Umbilical cord (tissue), 2 donors: ENCODE measurements around the gene EEF1AKMT4. TPM values are rescaled to one million over a fixed set of nuclear protein-coding genes. Genes with fewer than 3 reads are reported as not detected.
A peak's percentile ranks its signal among the peaks of the same experiment; 100 is the strongest.

Experiments used
- DNase-seq: peaks from one replicate; pipeline ENCODE4 v3.0.0-alpha.2; 2015; ENCODE audit warnings: low spot score
- total RNA-seq: library from RNA; depleted of rRNA; stranded (reverse); fragments of >200 nt; gene quantifications from one replicate; pipeline ENCODE4 v1.2.3, GENCODE V29; 2014; ENCODE audit warnings: low replicate concordance; ENCODE audit not compliant: insufficient read depth

EEF1AKMT4 gene
- total RNA-seq, 1 donor from 2014 or later = not detected

- no peak for DNase-seq
Observed at GRCh38 chr3:184235381-184236032, 14.0 kb upstream of the EEF1AKMT4 start.

DNA sequence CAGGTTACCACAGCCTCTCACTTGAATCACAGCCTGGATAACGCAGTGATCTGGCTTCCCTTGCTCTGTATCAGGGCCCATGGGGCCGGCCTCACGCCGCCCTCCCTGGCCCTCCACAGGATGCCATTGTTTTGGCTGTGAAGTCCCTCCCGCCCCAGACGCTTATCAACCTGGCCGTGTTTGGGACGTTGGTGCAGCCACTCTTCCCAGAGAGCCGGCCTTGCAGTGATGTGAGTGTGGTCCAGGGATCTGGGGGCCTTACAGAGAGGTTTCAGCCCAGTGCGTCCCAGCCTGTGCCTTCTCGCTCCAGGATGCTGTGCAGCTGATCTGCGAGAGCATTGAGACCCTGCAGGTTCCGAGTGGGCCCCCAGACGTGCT lies 13.4 kb upstream of the EEF1AKMT4 start:
- DNase-seq = no peak

GRCh38 chr3:184236636-184237035 lies 12.8 kb upstream of the EEF1AKMT4 start:
- DNase-seq = no peak

DNA sequence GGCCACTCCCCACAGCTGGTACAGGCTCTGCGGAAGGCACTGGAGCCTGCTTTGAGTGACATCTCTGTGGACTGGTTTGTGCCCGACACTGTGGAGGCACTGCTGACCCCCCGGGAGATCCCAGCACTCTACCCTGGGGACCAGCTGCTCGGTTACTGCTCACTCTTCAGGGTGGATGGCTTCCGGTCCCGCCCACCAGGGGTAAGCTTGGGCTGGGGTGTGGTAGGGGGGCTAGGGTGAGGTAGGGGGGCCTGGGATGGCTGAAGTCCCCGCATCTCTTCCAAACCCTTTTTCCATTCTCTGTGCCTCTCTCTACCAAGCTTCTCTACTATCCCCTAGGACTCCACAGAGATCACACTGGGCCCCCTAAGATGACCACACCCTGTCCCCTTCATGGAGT lies 12.3 kb upstream of the EEF1AKMT4 start:
- DNase-seq = no peak

DNA sequence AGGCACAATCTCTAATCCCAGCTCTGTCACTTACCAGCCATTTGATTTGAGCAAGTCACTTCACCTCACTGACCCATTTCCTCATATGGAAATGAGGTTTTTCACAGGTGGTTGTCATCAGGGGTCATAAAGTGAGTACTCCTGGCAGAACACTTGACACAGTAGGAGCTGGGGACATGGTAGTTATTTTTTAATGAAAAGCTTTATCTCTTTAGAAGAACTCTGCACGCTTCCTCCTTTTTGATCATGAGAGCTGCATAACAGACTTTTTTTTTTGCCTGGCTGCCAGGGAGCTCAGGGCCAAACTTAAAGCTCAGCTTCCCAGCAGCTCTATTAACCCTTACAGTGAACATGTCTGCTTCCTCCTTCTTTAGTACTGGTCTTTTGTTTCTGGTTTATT lies 11.7 kb upstream of the EEF1AKMT4 start:
- DNase-seq = no peak

DNA sequence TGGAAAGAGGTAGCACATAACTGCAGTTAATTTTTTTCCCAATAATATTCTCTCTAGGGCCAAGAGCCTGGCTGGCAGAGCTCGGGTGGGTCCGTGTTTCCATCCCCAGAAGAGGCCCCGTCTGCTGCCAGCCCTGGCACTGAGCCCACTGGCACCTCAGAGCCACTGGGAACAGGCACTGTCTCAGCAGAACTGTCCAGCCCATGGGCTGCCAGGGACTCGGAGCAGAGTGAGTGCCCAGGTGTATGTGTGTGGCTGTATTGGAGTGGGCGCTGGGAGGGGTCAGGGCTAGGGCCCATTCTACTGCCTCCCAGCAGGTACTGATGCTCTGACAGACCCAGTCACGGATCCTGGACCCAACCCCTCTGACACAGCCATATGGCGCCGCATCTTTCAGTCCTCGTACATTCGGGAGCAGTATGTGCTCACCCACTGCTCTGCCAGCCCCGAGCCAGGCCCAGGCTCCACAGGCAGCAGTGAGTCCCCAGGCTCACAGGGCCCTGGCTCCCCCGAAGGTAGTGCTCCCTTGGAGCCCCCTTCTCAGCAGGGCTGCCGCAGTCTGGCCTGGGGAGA lies 11.1 kb upstream of the EEF1AKMT4 start:
- no peak for DNase-seq

- DNase-seq = no peak
Observed at GRCh38 chr3:184239221-184239620, 10.3 kb upstream of the EEF1AKMT4 start.

DNA sequence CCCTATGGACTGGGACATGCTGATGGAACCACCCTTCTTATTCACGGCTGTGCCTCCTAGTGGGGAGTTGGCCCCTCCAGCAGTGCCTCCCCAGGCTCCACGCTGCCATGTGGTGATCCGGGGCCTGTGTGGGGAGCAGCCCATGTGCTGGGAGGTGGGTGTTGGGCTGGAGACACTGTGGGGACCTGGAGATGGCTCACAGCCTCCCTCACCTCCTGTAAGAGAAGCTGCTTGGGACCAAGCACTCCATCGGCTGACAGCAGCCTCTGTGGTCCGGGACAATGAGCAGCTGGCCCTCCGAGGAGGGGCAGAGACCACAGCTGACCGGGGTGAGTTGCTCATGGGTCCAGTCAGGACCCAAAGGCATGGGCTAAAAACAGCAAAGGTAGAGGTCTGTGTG lies 9.8 kb upstream of the EEF1AKMT4 start:
- no peak for DNase-seq

GRCh38 chr3:184240384-184241140 lies 8.9 kb upstream of the EEF1AKMT4 start:
- DNase-seq = peak; percentile 52

GRCh38 chr3:184241141-184241446 lies 8.4 kb upstream of the EEF1AKMT4 start:
- DNase-seq = no peak

- peak; percentile 15 for DNase-seq
Observed at GRCh38 chr3:184241447-184242296, 7.8 kb upstream of the EEF1AKMT4 start.

DNA sequence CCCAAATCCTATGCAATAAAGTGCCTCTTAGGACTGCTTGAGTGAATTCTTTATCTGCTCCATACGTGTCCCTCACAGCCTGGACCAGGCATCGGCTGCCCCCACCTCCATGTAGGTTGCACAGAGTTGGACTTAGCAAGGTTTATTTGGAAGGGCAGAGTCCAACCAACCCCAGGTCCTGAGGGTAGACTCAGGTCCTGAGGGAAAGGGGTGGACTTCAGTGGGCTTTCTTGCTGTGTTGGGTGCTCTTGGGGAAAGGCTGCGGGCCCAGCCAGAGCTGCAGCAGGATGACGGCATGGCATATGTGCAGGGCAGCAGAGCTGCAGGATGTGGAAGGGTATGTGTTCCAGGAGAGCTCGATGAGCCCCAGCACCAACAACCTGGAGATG lies 7.2 kb upstream of the EEF1AKMT4 start:
- no peak for DNase-seq

DNA sequence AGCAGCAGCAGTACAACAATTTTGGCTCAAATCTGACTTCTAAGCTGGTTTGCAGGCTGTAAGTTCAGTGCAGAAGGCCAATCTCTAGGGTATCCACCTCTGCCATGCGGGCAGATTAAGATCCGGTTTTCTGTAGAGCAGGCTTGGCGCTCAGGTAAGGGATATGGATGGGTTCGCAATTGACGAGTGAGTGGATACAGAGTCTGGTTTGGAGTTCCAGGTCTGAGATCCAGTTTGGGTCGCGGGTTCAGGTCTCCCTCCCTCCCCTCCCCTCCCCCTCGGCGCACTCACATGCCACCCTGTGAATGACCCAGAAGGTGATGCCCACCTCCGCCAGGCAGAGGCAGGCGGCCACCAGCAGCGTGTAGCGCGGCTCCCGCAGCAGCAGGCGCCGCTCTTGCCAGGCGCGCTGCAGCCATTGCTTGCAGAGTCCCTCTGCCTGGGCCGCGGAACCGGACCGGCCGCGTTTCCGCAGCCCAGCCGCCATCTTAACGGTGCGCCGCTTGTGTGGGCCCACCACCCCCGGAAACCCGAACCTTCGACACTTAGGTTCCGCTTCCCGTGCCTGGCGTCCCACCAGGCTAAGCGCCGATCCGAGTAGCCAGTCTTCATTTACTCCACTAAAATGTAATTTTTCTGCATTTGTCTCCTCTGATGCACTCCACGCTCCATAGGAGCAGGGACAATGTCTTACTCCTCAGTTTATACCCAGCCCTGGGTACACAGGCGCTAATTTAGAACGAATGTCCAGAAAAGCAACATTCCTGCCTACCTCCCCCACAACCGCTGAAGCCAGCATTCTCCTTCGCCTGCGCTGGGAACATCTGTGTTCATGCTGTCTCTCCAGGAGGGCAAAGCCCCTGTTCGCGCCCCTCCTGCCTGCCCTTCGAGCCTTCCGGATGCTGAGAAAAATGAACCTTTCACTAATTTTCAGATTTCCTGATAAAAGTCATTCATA lies 739 bp upstream of the EEF1AKMT4 start, which contains the start of gene ALG3:
ALG3 (minus strand) TSS at position 509 of the 958 bp plus-strand sequence; CDS start at position 487, 22 bp downstream.
- DNase-seq = peak; percentile 85

- DNase-seq = peak; percentile 86
Observed at GRCh38 chr3:184250167-184250828, 826 bp downstream of the EEF1AKMT4 start.

DNA sequence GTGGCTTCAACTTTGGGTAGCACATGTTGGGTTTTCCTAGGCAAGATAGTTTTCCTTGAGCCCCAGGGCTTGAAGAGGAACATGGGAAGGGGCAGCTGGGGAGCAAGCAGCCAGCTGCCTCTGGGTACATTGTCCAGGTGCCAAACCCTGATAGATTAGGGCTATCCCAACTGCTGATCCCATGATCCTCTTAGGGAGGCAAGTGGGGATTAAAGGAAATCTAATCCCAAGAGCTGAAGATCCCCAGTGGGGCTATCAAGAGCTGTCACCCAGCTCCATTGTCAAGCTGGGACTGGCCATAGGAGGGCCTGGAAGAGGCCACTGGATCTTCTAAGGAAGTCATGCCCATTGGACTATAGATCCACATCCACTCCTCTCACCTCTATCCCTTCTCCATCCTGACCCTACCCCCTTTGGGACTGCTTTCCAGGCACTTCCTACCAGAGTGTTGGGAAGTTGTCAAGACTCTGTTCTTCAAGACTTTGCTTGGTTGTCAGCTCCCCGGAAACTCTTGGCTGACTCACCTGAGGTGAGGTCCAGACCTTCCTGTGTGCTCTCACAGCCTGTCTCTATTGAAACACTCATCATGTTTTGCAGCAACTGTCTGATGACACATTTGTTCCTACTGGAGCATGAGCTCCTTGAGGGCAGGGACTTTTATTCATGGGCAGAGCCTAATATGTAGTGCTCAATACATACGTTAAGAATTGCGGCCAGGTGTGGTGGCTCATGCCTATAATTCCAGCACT lies 6.0 kb downstream of the EEF1AKMT4 start:
- DNase-seq = no peak

DNA sequence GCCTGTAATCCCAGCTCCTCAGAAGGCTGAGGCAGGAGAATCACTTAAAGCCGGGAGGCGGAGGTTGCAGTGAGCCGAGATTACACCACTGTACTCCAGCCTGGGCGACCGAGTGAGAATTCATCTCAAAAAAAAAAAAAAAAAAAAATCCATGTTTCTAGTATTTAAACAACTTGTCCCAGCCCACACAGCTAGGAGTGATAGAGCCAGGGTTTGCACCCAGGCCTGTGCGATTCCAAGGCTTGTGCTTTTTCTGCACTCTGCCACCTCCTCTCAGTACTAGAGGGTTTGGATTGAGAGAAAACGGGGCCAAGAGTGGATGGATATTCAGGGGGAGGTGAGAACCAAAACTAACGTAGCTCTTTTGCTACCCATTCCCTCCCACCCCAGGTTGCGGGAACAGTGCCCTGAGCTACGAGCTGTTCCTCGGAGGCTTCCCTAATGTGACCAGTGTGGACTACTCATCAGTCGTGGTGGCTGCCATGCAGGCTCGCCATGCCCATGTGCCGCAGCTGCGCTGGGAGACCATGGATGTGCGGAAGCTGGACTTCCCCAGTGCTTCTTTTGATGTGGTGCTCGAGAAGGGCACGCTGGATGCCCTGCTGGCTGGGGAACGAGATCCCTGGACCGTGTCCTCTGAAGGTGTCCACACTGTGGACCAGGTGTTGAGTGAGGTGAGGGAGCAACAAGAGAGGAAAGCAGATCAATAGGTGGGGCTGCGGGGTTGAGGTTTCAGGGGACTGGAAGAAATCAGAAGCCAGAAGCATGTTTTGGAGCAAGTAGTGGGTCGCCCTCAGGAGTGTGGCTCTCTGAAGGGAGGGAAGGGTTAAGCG lies 7.8 kb downstream of the EEF1AKMT4 start:
- no peak for DNase-seq

GRCh38 chr3:184258926-184259325 lies 9.5 kb downstream of the EEF1AKMT4 start:
- no peak for DNase-seq

- no peak for DNase-seq
Observed at GRCh38 chr3:184259396-184259877, 10.0 kb downstream of the EEF1AKMT4 start.
